SK-N-SH (cell line): Measurements from ENCODE around the gene SPRR2A. TPM values are rescaled to one million over a fixed set of nuclear protein-coding genes. Genes with fewer than 3 reads are reported as not detected.
"Not testable (repeated sequence)": the region's sequence is repeated elsewhere in the genome, so short reads cannot be mapped to it uniquely, and the experiment has no call there.

ENCODE experiments used
- CTCF ChIA-PET: fragments of 300-600, 350-600 bp; formaldehyde crosslinking; extraction: SDS; loops from one replicate; lab custom pipeline; 2021; lab: Yijun Ruan, JAX
- POLR2A ChIA-PET: fragments of 350-600 bp; sonication (Branson Sonifier 250); formaldehyde crosslinking; extraction: SDS; loops from one replicate; lab custom pipeline; 2020; ENCODE audit warnings: antibody characterized with exemption, inconsistent platforms; lab: Yijun Ruan, JAX
- DNase-seq: peaks from one replicate; pipeline ENCODE4 v3.0.0; 2012
- H2AFZ ChIP-seq: fragments of 200-600 bp; sonication (generic); 2 replicates; pipeline ENCODE4 v1.8.1; 2016; ENCODE audit warnings: antibody characterized with exemption, mild to moderate bottlenecking, low read depth
- H3F3A ChIP-seq: fragments of 200-600 bp; sonication (generic); replicated peaks from 2 replicates; pipeline ENCODE3; 2016; ENCODE audit warnings: antibody characterized with exemption, mild to moderate bottlenecking; ENCODE audit not compliant: insufficient read depth
- H3K27ac ChIP-seq, 2 experiments: fragments of 200-500 bp in 1 of 2; fragments of 200-600 bp in 1 of 2; sonication (Bioruptor generic) in 1 of 2; sonication (generic), shearing (Covaris generic) in 1 of 2; 2 replicates each; pipeline versions ENCODE4 v1.5.1 to v1.6.1; 2014 to 2016; ENCODE audit warnings: low read depth in 2 of 2, inconsistent platforms in 1 of 2, low read length in 1 of 2, mild to moderate bottlenecking in 1 of 2, mixed read lengths in 1 of 2
- H3K27me3 ChIP-seq: fragments of 200-600 bp; sonication (generic), shearing (Covaris generic); 2 replicates; pipeline ENCODE4 v1.6.1; 2016; ENCODE audit warnings: mixed run types; ENCODE audit not compliant: insufficient read depth
- H3K36me3 ChIP-seq, 2 experiments: fragments of 200-500 bp in 1 of 2; fragments of 200-600 bp in 1 of 2; sonication (Bioruptor generic) in 1 of 2; sonication (generic) in 1 of 2; replicated peaks in 1 of 2; 2 replicates each; pipeline versions ENCODE3 to v1.5.1; 2014 to 2016; ENCODE audit warnings: low read length in 1 of 2, mild to moderate bottlenecking in 1 of 2; ENCODE audit not compliant: insufficient read depth in 2 of 2, control insufficient read depth in 1 of 2
- H3K4me1 ChIP-seq, 2 experiments: fragments of 200-500 bp in 1 of 2; fragments of 200-600 bp in 1 of 2; sonication (Bioruptor generic) in 1 of 2; sonication (generic), shearing (Covaris generic) in 1 of 2; 2 replicates each; pipeline versions ENCODE4 v1.5.1 to v1.6.1; 2014 to 2016; ENCODE audit warnings: low read depth in 1 of 2, low read length in 1 of 2, mixed run types in 1 of 2; ENCODE audit not compliant: insufficient read depth in 2 of 2, control insufficient read depth in 1 of 2
- H3K4me2 ChIP-seq: fragments of 200-600 bp; sonication (generic), shearing (Covaris generic); 2 replicates; pipeline ENCODE4 v1.6.1; 2017; ENCODE audit warnings: mixed run types
- H3K4me3 ChIP-seq, 2 experiments: fragments of 200-500 bp in 1 of 2; fragments of 200-600 bp in 1 of 2; sonication (Bioruptor generic) in 1 of 2; sonication (generic), shearing (Covaris generic) in 1 of 2; 2 replicates each; pipeline versions ENCODE4 v1.5.1 to v1.8.1; 2014 to 2016; ENCODE audit warnings: low read depth in 2 of 2, inconsistent platforms in 1 of 2, low read length in 1 of 2, mild to moderate bottlenecking in 1 of 2, mixed read lengths in 1 of 2, moderate library complexity in 1 of 2
- H3K79me2 ChIP-seq: fragments of 200-600 bp; sonication (generic); 2 replicates; pipeline ENCODE4 v1.8.1; 2017; ENCODE audit warnings: mild to moderate bottlenecking; ENCODE audit not compliant: insufficient read depth
- H3K9ac ChIP-seq: fragments of 200-600 bp; sonication (generic); 2 replicates; pipeline ENCODE4 v1.6.1; 2017; ENCODE audit warnings: mixed run types
- H3K9me2 ChIP-seq: fragments of 200-600 bp; sonication (generic); 2 replicates; pipeline ENCODE4 v1.6.1; 2017; ENCODE audit warnings: mixed run types
- H3K9me3 ChIP-seq: fragments of 200-600 bp; sonication (generic); 2 replicates; pipeline ENCODE4 v1.6.1; 2017; ENCODE audit warnings: mixed run types, mild to moderate bottlenecking, moderate library complexity
- H4K20me1 ChIP-seq: fragments of 200-600 bp; sonication (generic); 2 replicates; pipeline ENCODE4 v1.6.1; 2017; ENCODE audit warnings: mild to moderate bottlenecking, mixed run types; ENCODE audit not compliant: insufficient read depth
- EZH2phosphoT487 ChIP-seq: fragments of 200-600 bp; sonication (generic); IDR thresholded peaks from 2 replicates; pipeline ENCODE4 v1.6.1; 2017; ENCODE audit warnings: low read depth, mixed run types, mild to moderate bottlenecking, antibody characterized with exemption, moderate library complexity, borderline replicate concordance
- NFIC ChIP-seq: IDR thresholded peaks from 2 replicates; pipeline ENCODE4 v1.4.0; 2012; ENCODE audit warnings: borderline replicate concordance
- TEAD4 ChIP-seq: IDR thresholded peaks from 2 replicates; pipeline ENCODE4 v1.4.0; 2012; ENCODE audit warnings: mild to moderate bottlenecking, borderline replicate concordance; ENCODE audit not compliant: insufficient read depth
- WGBS: methylation state at CpG from one replicate; pipeline ENCODE4 v1.1.6; 2017; ENCODE audit warnings: low lambda C conversion rate; 5-methylcytosine and 5-hydroxymethylcytosine counted together
- polyA plus RNA-seq, 3 experiments: library from polyadenylated mRNA; depleted of rRNA; stranded (reverse); fragments of >200 nt; gene quantifications; 2 replicates each; pipeline ENCODE4 v1.2.3, GENCODE V29; 2012
- small RNA-seq, 7 experiments: library from RNA; depleted of rRNA; stranded (forward); fragments of <200 nt; gene quantifications; one replicate each; pipeline ENCODE3, GENCODE V24; 2012

The SPRR2A gene
- polyA plus RNA-seq, 1 of the 3 experiments (the other 2 are of a cell fraction), result not detected

- TF ChIP-seq TEAD4, result no peak
- no peak for TF ChIP-seq NFIC
- no peak for TF ChIP-seq EZH2phosphoT487
- Histone ChIP-seq H2AFZ (no peak overlapping the region), H3K27ac (no peak overlapping the region), H4K20me1 (no peaks in the 10 kb centered on the region), H3K9me2 (no peaks in the 10 kb centered on the region), H3K4me1 (no peaks in the 10 kb centered on the region), H3F3A (no peaks in the 10 kb centered on the region), H3K36me3 (no peaks in the 10 kb centered on the region), H3K4me2 (no peak overlapping the region), H3K9me3 (no peaks in the 10 kb centered on the region), H3K27me3 (no peaks in the 10 kb centered on the region; the same call in 1 of the 2 replicates), H3K79me2 (no peaks in the 10 kb centered on the region), H3K4me3 (no peak overlapping the region), H3K9ac (no peak overlapping the region)
- 2% methylated on average over 3 of the region's 7 CpGs for WGBS
- ChIA-PET POLR2A (no interaction called here), CTCF (no interaction called here)
- no peak for DNase-seq
These were observed 34.2 kb downstream of the SPRR2A start for GRCh38 chr1:153023109-153023508.

- CTCF ChIA-PET, H3K9me3 ChIP-seq: not testable (repeated sequence)
These were observed 35.0 kb downstream of the SPRR2A start for GRCh38 chr1:153022340-153022739.

GRCh38 chr1:153021829-153022228 lies 35.5 kb downstream of the SPRR2A start:
- H3K9me3 ChIP-seq, H3K9ac ChIP-seq, H3K36me3 ChIP-seq, DNase-seq, H3K27ac ChIP-seq, CTCF ChIA-PET, H3K4me1 ChIP-seq, H4K20me1 ChIP-seq, H2AFZ ChIP-seq, H3K9me2 ChIP-seq, POLR2A ChIA-PET, H3F3A ChIP-seq, H3K79me2 ChIP-seq, H3K4me3 ChIP-seq, H3K27me3 ChIP-seq, H3K4me2 ChIP-seq: not testable (repeated sequence)
- 8% methylated on average over 2 of the region's 2 CpGs for WGBS

More at GRCh38 chr1:153022340-153022739, 35.0 kb downstream of the SPRR2A start:
- H3K79me2 ChIP-seq, H2AFZ ChIP-seq, H3K4me3 ChIP-seq, H3K36me3 ChIP-seq, H3K27ac ChIP-seq, H3K4me2 ChIP-seq, H3K27me3 ChIP-seq, DNase-seq, H3F3A ChIP-seq, H3K9ac ChIP-seq, POLR2A ChIA-PET, H3K4me1 ChIP-seq, H4K20me1 ChIP-seq, H3K9me2 ChIP-seq: not testable (repeated sequence)
- WGBS, result 8% methylated on average over 9 of the region's 9 CpGs

GRCh38 chr1:153011235-153011758 lies 46.0 kb downstream of the SPRR2A start:
- H3K9ac ChIP-seq, H3K36me3 ChIP-seq, H3K27ac ChIP-seq, POLR2A ChIA-PET, H3K79me2 ChIP-seq, H3K9me3 ChIP-seq, H3K4me3 ChIP-seq, H2AFZ ChIP-seq, H3K4me2 ChIP-seq, H3K4me1 ChIP-seq, DNase-seq, CTCF ChIA-PET, H3K9me2 ChIP-seq, H4K20me1 ChIP-seq, H3K27me3 ChIP-seq, H3F3A ChIP-seq: not testable (repeated sequence)
- 8% methylated on average over 8 of the region's 8 CpGs for WGBS

Small RNAs within 50 kb of the gene (small RNA-seq; reads per million reads assigned to genes)
- 0 to 5.7 (median 0) reads per million in 7 experiments for gene AL356867.1
- 0 reads per million in 7 experiments for gene RF00322

Other genes starting within 250 kb of the SPRR2A start
- not detected in 2 replicates for gene LCE1B, start 245.5 kb downstream of the SPRR2A start, polyA plus RNA-seq (2012; rRNA removed)
- gene LCE1A, start 230.0 kb downstream of the SPRR2A start, polyA plus RNA-seq (2012; rRNA removed), result not detected in 2 replicates
- gene LCE6A, start 214.7 kb downstream of the SPRR2A start, polyA plus RNA-seq (2012; rRNA removed), result not detected in 2 replicates
- gene LCE7A, start 197.5 kb downstream of the SPRR2A start, polyA plus RNA-seq (2012; rRNA removed), result not detected in 2 replicates
- not detected in 2 replicates for gene SMCP, start 179.2 kb downstream of the SPRR2A start, polyA plus RNA-seq (2012; rRNA removed)
- gene IVL, start 149.0 kb downstream of the SPRR2A start, polyA plus RNA-seq (2012; rRNA removed), result 0.64 and 0.86 TPM in 2 replicates
- not detected in 2 replicates for gene SPRR5, start 110.3 kb downstream of the SPRR2A start, polyA plus RNA-seq (2012; rRNA removed)
- not detected in 2 replicates for gene SPRR4, start 86.9 kb downstream of the SPRR2A start, polyA plus RNA-seq (2012; rRNA removed)
- gene SPRR1A, start 73.4 kb downstream of the SPRR2A start, polyA plus RNA-seq (2012; rRNA removed), result not detected in 2 replicates
- not detected in 2 replicates for gene SPRR3, start 55.8 kb downstream of the SPRR2A start, polyA plus RNA-seq (2012; rRNA removed)
- gene SPRR1B, start 26.3 kb downstream of the SPRR2A start, polyA plus RNA-seq (2012; rRNA removed), result not detected in 2 replicates
- not detected in 2 replicates for gene SPRR2D, start 16.4 kb downstream of the SPRR2A start, polyA plus RNA-seq (2012; rRNA removed)
- gene SPRR2B, start 14.1 kb upstream of the SPRR2A start, polyA plus RNA-seq (2012; rRNA removed), result not detected in 2 replicates
- gene SPRR2E, start 37.0 kb upstream of the SPRR2A start, polyA plus RNA-seq (2012; rRNA removed), result not detected in 2 replicates
- not detected in 2 replicates for gene SPRR2F, start 56.0 kb upstream of the SPRR2A start, polyA plus RNA-seq (2012; rRNA removed)
- gene SPRR2G, start 93.4 kb upstream of the SPRR2A start, polyA plus RNA-seq (2012; rRNA removed), result not detected in 2 replicates
- not detected in 2 replicates for gene LELP1, start 145.9 kb upstream of the SPRR2A start, polyA plus RNA-seq (2012; rRNA removed)
- not detected in 2 replicates for gene PRR9, start 160.1 kb upstream of the SPRR2A start, polyA plus RNA-seq (2012; rRNA removed)
- gene LORICRIN, start 202.2 kb upstream of the SPRR2A start, polyA plus RNA-seq (2012; rRNA removed), result not detected in 2 replicates